G401.6 (cell line): Measurements from ENCODE around the gene CMBL.

Experiments used
- FAIRE-seq: peaks from 2 replicates; lab custom pipeline; 2012; peaks lifted over from hg19 to GRCh38; lab: Jason Lieb, UNC

The CMBL gene

GRCh38 chr5:10310066-10310779 lies 2.5 kb upstream of the CMBL start:
- no peak for FAIRE-seq

GRCh38 chr5:10308844-10309243 lies 1.1 kb upstream of the CMBL start:
- FAIRE-seq, result no peak

GRCh38 chr5:10306806-10307205 lies 896 bp downstream of the CMBL start:
- no peak for FAIRE-seq

GRCh38 chr5:10306114-10306513 lies 1.6 kb downstream of the CMBL start:
- FAIRE-seq, result no peak

GRCh38 chr5:10304932-10305331 lies 2.8 kb downstream of the CMBL start:
- no peak for FAIRE-seq

GRCh38 chr5:10303699-10304170 lies 4.0 kb downstream of the CMBL start:
- FAIRE-seq, result no peak

- no peak for FAIRE-seq
Observed at GRCh38 chr5:10303201-10303600, 4.5 kb downstream of the CMBL start.

GRCh38 chr5:10301842-10302610 lies 5.7 kb downstream of the CMBL start:
- no peak for FAIRE-seq

GRCh38 chr5:10301266-10301665 lies 6.4 kb downstream of the CMBL start:
- FAIRE-seq, result no peak

- no peak for FAIRE-seq
Observed at GRCh38 chr5:10300246-10300645, 7.5 kb downstream of the CMBL start.

GRCh38 chr5:10297646-10298204 lies 10.0 kb downstream of the CMBL start:
- no peak for FAIRE-seq

- no peak for FAIRE-seq
Observed at GRCh38 chr5:10295619-10296326, 11.9 kb downstream of the CMBL start.

GRCh38 chr5:10293907-10294662 lies 13.6 kb downstream of the CMBL start:
- FAIRE-seq, result no peak

- FAIRE-seq, result no peak
Observed at GRCh38 chr5:10291692-10292339, 15.9 kb downstream of the CMBL start.

- FAIRE-seq, result no peak
Observed at GRCh38 chr5:10290438-10290837, 17.3 kb downstream of the CMBL start.

GRCh38 chr5:10289991-10290390 lies 17.7 kb downstream of the CMBL start:
- FAIRE-seq, result no peak

- no peak for FAIRE-seq
Observed at GRCh38 chr5:10289353-10289752, 18.3 kb downstream of the CMBL start.

- FAIRE-seq, result no peak
Observed at GRCh38 chr5:10288592-10289219, 19.0 kb downstream of the CMBL start.

- FAIRE-seq, result no peak
Observed at GRCh38 chr5:10286862-10287227, 20.9 kb downstream of the CMBL start.

GRCh38 chr5:10286162-10286861 lies 21.4 kb downstream of the CMBL start:
- FAIRE-seq, result no peak
